PC-9 (cell line): ENCODE results near the gene HSPG2. TPM values are rescaled to one million over a fixed set of nuclear protein-coding genes. Genes with fewer than 3 reads are reported as not detected.

Experiments
- BruUV-seq: library from RNA; stranded (reverse); fragments of 400-500 nt; replicated peaks from 2 replicates; lab custom pipeline; 2021; lab: Mats Ljungman, UMichigan
- CTCF ChIA-PET: fragments of 300-600 bp; sonication (Branson Sonifier 250); formaldehyde crosslinking; loops from one replicate; lab custom pipeline; 2022; ENCODE audit warnings: antibody characterized with exemption; lab: Charles Lee
- POLR2A ChIA-PET: fragments of 300-600 bp; sonication (Branson Sonifier 250); formaldehyde crosslinking; loops from one replicate; lab custom pipeline; 2022; ENCODE audit warnings: antibody characterized with exemption; ENCODE audit not compliant: unreplicated experiment; lab: Charles Lee
- DNase-seq, 2 experiments: peaks; one replicate each; pipeline versions ENCODE4 v3.0.0 to v3.0.0-alpha.2; 2015 to 2022; ENCODE audit warnings: mixed read lengths in 1 of 2
- H2AFZ ChIP-seq: fragments of 200-600 bp; sonication (generic); 2 replicates; pipeline ENCODE4 v1.8.1; 2017; ENCODE audit warnings: antibody characterized with exemption
- H3F3A ChIP-seq: fragments of 200-600 bp; sonication (generic); 2 replicates; pipeline ENCODE4 v1.8.1; 2017; ENCODE audit warnings: antibody characterized with exemption, mild to moderate bottlenecking, low read depth; ENCODE audit not compliant: insufficient read depth
- H3K27ac ChIP-seq: fragments of 200-600 bp; sonication (generic); 2 replicates; pipeline ENCODE4 v1.6.1; 2016; ENCODE audit warnings: mixed run types
- H3K27me3 ChIP-seq: fragments of 200-600 bp; sonication (generic); 2 replicates; pipeline ENCODE4 v1.6.1; 2016; ENCODE audit warnings: low read depth, mixed run types; ENCODE audit not compliant: insufficient read depth
- H3K36me3 ChIP-seq: fragments of 200-600 bp; sonication (generic); 2 replicates; pipeline ENCODE4 v1.6.1; 2016; ENCODE audit warnings: low read depth, mixed run types
- H3K4me1 ChIP-seq: fragments of 200-600 bp; sonication (generic); replicated peaks from 2 replicates; pipeline ENCODE4 v1.6.1; 2016; ENCODE audit warnings: mixed run types; ENCODE audit not compliant: insufficient read depth
- H3K4me2 ChIP-seq: fragments of 200-600 bp; sonication (generic); 2 replicates; pipeline ENCODE4 v1.6.1; 2017; ENCODE audit warnings: mixed run types
- H3K4me3 ChIP-seq: fragments of 200-600 bp; sonication (generic); 2 replicates; pipeline ENCODE4 v1.6.1; 2016; ENCODE audit warnings: mixed run types
- H3K79me2 ChIP-seq: fragments of 200-600 bp; sonication (generic); 2 replicates; pipeline ENCODE4 v1.6.1; 2017; ENCODE audit warnings: low read depth, mixed run types
- H3K9me2 ChIP-seq: fragments of 200-600 bp; sonication (generic); 2 replicates; pipeline ENCODE4 v1.8.1; 2017; ENCODE audit warnings: mild to moderate bottlenecking; ENCODE audit not compliant: insufficient read depth
- H3K9me3 ChIP-seq: fragments of 200-600 bp; sonication (generic); 2 replicates; pipeline ENCODE4 v1.8.1; 2016; ENCODE audit warnings: low read depth; ENCODE audit not compliant: insufficient read depth
- H4K20me1 ChIP-seq: fragments of 200-600 bp; sonication (generic); 2 replicates; pipeline ENCODE4 v1.8.1; 2017; ENCODE audit not compliant: insufficient read depth
- CTCF ChIP-seq: fragments of 200-600 bp; sonication (generic); conservative IDR thresholded peaks from 2 replicates; pipeline ENCODE4 v1.6.1; 2017; ENCODE audit warnings: mixed run types, antibody characterized with exemption, mild to moderate bottlenecking, moderate library complexity
- EZH2 ChIP-seq: fragments of 200-600 bp; sonication (generic); IDR thresholded peaks from 2 replicates; pipeline ENCODE4 v1.8.0; 2017; ENCODE audit warnings: antibody characterized with exemption, low read depth
- intact Hi-C: fragments of 100-400 bp; cut with micrococcal nuclease; formaldehyde crosslinking; loops from one replicate; pipeline ENCODE4 v1.10.0; 2022; ENCODE audit not compliant: unreplicated experiment
- total RNA-seq: library from RNA; stranded (reverse); gene quantifications from 2 replicates; pipeline ENCODE4 v1.2.3, GENCODE V29; 2021

Gene HSPG2
- total RNA-seq, 1 experiment from 2014 or later, result 126 TPM

- BruUV-seq, result no TSS peak
- Histone ChIP-seq H3K4me1 (no peaks in the 10 kb centered on the region; the same call in 1 of the 2 replicates), H3K79me2 (no peaks in the 10 kb centered on the region), H4K20me1 (no peaks in the 10 kb centered on the region), H3F3A (no peaks in the 10 kb centered on the region), H3K27me3 (no peaks in the 10 kb centered on the region), H3K27ac (no peak overlapping the region), H3K36me3 (no peaks in the 10 kb centered on the region), H2AFZ (no peak overlapping the region), H3K4me3 (no peak overlapping the region), H3K4me2 (no peak overlapping the region), H3K9me2 (no peaks in the 10 kb centered on the region), H3K9me3 (no peaks in the 10 kb centered on the region)
- no peak for DNase-seq
- ChIA-PET CTCF (no interaction called here), POLR2A (no interaction called here)
- intact Hi-C loops, result no loop called here
- no peak for TF ChIP-seq CTCF
- no peak for TF ChIP-seq EZH2
Measured at GRCh38 chr1:21852282-21853130, 84.6 kb downstream of the HSPG2 start.

GRCh38 chr1:21851430-21852250 lies 85.5 kb downstream of the HSPG2 start:
- H3K4me2 ChIP-seq, result no peak overlapping the region
- no peaks in the 10 kb centered on the region for H3F3A ChIP-seq
- no TSS peak for BruUV-seq
- no peaks in the 10 kb centered on the region; the same call in 1 of the 2 replicates for H3K4me1 ChIP-seq
- no peak overlapping the region for H2AFZ ChIP-seq
- POLR2A ChIA-PET, result no interaction called here
- H3K4me3 ChIP-seq, result no peak overlapping the region
- CTCF ChIA-PET, result no interaction called here
- H3K27me3 ChIP-seq, result no peaks in the 10 kb centered on the region
- H3K9me3 ChIP-seq, result no peaks in the 10 kb centered on the region
- DNase-seq, result no peak
- H3K9me2 ChIP-seq, result no peaks in the 10 kb centered on the region
- no peaks in the 10 kb centered on the region for H4K20me1 ChIP-seq
- no peak overlapping the region for H3K27ac ChIP-seq
- no peak for TF ChIP-seq CTCF
- no peak for TF ChIP-seq EZH2
- H3K36me3 ChIP-seq, result no peaks in the 10 kb centered on the region
- intact Hi-C loops, result no loop called here
- H3K79me2 ChIP-seq, result no peaks in the 10 kb centered on the region

- Histone ChIP-seq H4K20me1 (no peaks in the 10 kb centered on the region), H3K9me2 (no peaks in the 10 kb centered on the region), H3K27ac (no peak overlapping the region), H2AFZ (no peak overlapping the region), H3K36me3 (no peaks in the 10 kb centered on the region), H3F3A (no peaks in the 10 kb centered on the region), H3K4me2 (no peak overlapping the region), H3K9me3 (no peaks in the 10 kb centered on the region), H3K4me1 (no peaks in the 10 kb centered on the region), H3K27me3 (no peaks in the 10 kb centered on the region), H3K79me2 (no peaks in the 10 kb centered on the region), H3K4me3 (no peak overlapping the region)
- POLR2A ChIA-PET, result no interaction called here
- intact Hi-C loops, result no loop called here
- BruUV-seq, result no TSS peak
- TF ChIP-seq CTCF, result no peak
- TF ChIP-seq EZH2, result no peak
- no peak for DNase-seq
- CTCF ChIA-PET, result no interaction called here
Measured at GRCh38 chr1:21849909-21850576, 87.1 kb downstream of the HSPG2 start.
